ENCODE measurements around the gene MEX3A. TPM values are rescaled to one million over a fixed set of nuclear protein-coding genes. Genes with fewer than 3 reads are reported as not detected.

Gene MEX3A
- total and polyA plus RNA-seq, 10 of the 15 experiments (the other 5 are each of a cell fraction or from before 2014, with no cell fraction given), result 0.11 to 5.1 (median 1.7) TPM

- TF ChIP-seq GABPA (IDR thresholded peaks at IDR 0.05; ENCODE audit: low read depth), result no peak
- TF ChIP-seq POU2F2 (IDR thresholded peaks at IDR 0.05; ENCODE audit: borderline replicate concordance, low read depth, low read length), result peak; percentile 32; the same call in 1 of the 3 replicates
- TF ChIP-seq, protein P1, sequence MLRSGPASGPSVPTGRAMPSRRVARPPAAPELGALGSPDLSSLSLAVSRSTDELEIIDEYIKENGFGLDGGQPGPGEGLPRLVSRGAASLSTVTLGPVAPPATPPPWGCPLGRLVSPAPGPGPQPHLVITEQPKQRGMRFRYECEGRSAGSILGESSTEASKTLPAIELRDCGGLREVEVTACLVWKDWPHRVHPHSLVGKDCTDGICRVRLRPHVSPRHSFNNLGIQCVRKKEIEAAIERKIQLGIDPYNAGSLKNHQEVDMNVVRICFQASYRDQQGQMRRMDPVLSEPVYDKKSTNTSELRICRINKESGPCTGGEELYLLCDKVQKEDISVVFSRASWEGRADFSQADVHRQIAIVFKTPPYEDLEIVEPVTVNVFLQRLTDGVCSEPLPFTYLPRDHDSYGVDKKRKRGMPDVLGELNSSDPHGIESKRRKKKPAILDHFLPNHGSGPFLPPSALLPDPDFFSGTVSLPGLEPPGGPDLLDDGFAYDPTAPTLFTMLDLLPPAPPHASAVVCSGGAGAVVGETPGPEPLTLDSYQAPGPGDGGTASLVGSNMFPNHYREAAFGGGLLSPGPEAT (IDR thresholded peaks at IDR 0.05; ENCODE audit: low read depth), result peak; percentile 43; the same call in 1 of the 2 replicates
- peak in 1 of 2 experiments; percentile 8; a peak in 1 of 4 replicates for TF ChIP-seq EP300 (IDR thresholded peaks at IDR 0.05; ENCODE audit: borderline replicate concordance in 1 of 2, control insufficient read depth in 1 of 2, low read depth in 2 of 2, low read length in 2 of 2)
- TF ChIP-seq IKZF1 (conservative IDR thresholded peaks at IDR 0.05), result peak; percentile 81; the same call in 1 of the 2 replicates
- no peak for TF ChIP-seq ZNF217 (IDR thresholded peaks at IDR 0.05)
- TF ChIP-seq NBN (IDR thresholded peaks at IDR 0.05), result peak; percentile 81
Measured at GRCh38 chr1:156065212-156065611, 17.1 kb downstream of the MEX3A start (continued).

GRCh38 chr1:156064615-156065014 is 17.6 kb downstream of the MEX3A start:
- no peak overlapping the region for H3K9ac ChIP-seq (ENCODE audit: control insufficient read depth, insufficient read depth, low read length)
- H3K36me3 ChIP-seq (ENCODE audit: control insufficient read depth in 2 of 2, insufficient read depth in 2 of 2, low read length in 1 of 2), result no peaks in the 10 kb centered on the region
- no TSS peak for BruUV-seq (replicated peaks)
- FAIRE-seq (no peak), ATAC-seq (no peak), DNase-seq (ENCODE audit: low read depth, low spot score) (no peak)
- 12% methylated on average over 2 of the region's 2 CpGs for WGBS (ENCODE audit: insufficient coverage, insufficient replicate concordance, low lambda C conversion rate, missing lambda C conversion rate)
- no peaks in the 10 kb centered on the region for H3K4me1 ChIP-seq (ENCODE audit: control insufficient read depth, insufficient read depth, low read length)
- intact Hi-C loops (cut with micrococcal nuclease; ENCODE audit: unreplicated experiment) (no loop called here), in situ Hi-C loops (cut with MboI) (loop anchor here (5.0 kb wide), 1 partner anchor 132 kb away; the partner anchor contains the start of gene KHDC4)
- no peak for TF ChIP-seq NR2C2 (IDR thresholded peaks at IDR 0.05; ENCODE audit: borderline replicate concordance, control insufficient read depth, insufficient read length, low read depth)
- TF ChIP-seq KAT2A (conservative IDR thresholded peaks at IDR 0.05; ENCODE audit: control insufficient read depth, low read depth, low read length), result no peak
- H3K4me2 ChIP-seq (ENCODE audit: control insufficient read depth, insufficient read depth), result no peak overlapping the region
- H3K9me3 ChIP-seq (replicated peaks; ENCODE audit: control insufficient read depth, insufficient read depth, low read length), result no peaks in the 10 kb centered on the region
- H4K20me1 ChIP-seq (ENCODE audit: control insufficient read depth, insufficient read depth), result no peaks in the 10 kb centered on the region
- no peak overlapping the region for H3K4me3 ChIP-seq
- POLR2A ChIA-PET, result interaction anchor here (0.6 to 2.2 kb wide), 10 partner anchors 13 to 469 kb away, joined by 3 to 8 read pairs (median 4); partner anchors contain the start of gene KHDC4
- no peak overlapping the region for H2AFZ ChIP-seq (ENCODE audit: control insufficient read depth, low read depth, low read length)
- H3K27me3 ChIP-seq (replicated peaks in 1 of 2; ENCODE audit: control insufficient read depth in 2 of 2, insufficient read depth in 2 of 2, low read length in 1 of 2), result no peaks in the 10 kb centered on the region
- CTCF ChIA-PET, result interaction anchor here (0.6 to 6.4 kb wide), 17 partner anchors 8 to 335 kb away, joined by 3 to 102 read pairs (median 14); partner anchors contain the start of genes GON4L, KHDC4 and SSR2
- H3K27ac ChIP-seq (ENCODE audit: control insufficient read depth, insufficient read depth), result no peak overlapping the region
- SMC1A ChIA-PET (ENCODE audit: uncharacterized antibody, unreplicated experiment), result interaction anchor here (0.9 to 5.4 kb wide), 15 partner anchors 11 to 231 kb away, joined by 3 to 69 read pairs (median 4); partner anchors contain the start of genes KHDC4, RXFP4 and SSR2
- RAD21 ChIA-PET (ENCODE audit: unreplicated experiment), result interaction anchor here (0.7 to 5.1 kb wide), 13 partner anchors 32 to 130 kb away, joined by 3 to 68 read pairs (median 6); partner anchors contain the start of genes ARHGEF2 and KHDC4
- no peaks in the 10 kb centered on the region for H3K79me2 ChIP-seq (ENCODE audit: control insufficient read depth, insufficient read depth, low read length)

Data from GM12878 (cell line).